SK-N-SH treated with all-trans-retinoic acid at 6 μM for 48 hours (cell line): ENCODE data around the gene UGT1A3.
A peak's percentile ranks its signal among the peaks of the same experiment; 100 is the strongest.

ENCODE experiments used
- ATAC-seq: fragments of 200-7000 bp; cut with Tn5 transposase; 3 replicates; pipeline ENCODE4 v1.9.1; 2020; ENCODE audit warnings: mild to moderate bottlenecking, moderate library complexity
- ARNTL ChIP-seq: fragments of 450-650 bp; formaldehyde crosslinking; IDR thresholded peaks from 2 replicates; pipeline ENCODE4 v1.5.0; 2020; ENCODE audit warnings: low read depth, mild to moderate bottlenecking, moderate library complexity, borderline replicate concordance
- BACH2 ChIP-seq: fragments of 250-450 bp; sonication (Bioruptor Pico); IDR thresholded peaks from 2 replicates; pipeline ENCODE4 v1.9.0; 2021; ENCODE audit warnings: mild to moderate bottlenecking, borderline replicate concordance
- CREB5 ChIP-seq: fragments of 250-450 bp; sonication (Bioruptor Pico); IDR thresholded peaks from 2 replicates; pipeline ENCODE4 v1.5.1; 2020; ENCODE audit warnings: low read depth, mild to moderate bottlenecking, moderate library complexity
- CSDC2 ChIP-seq: fragments of 250-450 bp; sonication (Bioruptor Pico); IDR thresholded peaks from 2 replicates; pipeline ENCODE4 v1.5.0; 2020; ENCODE audit warnings: mild to moderate bottlenecking, moderate library complexity
- ESRRG ChIP-seq: fragments of 250-450 bp; sonication (Bioruptor Pico); IDR thresholded peaks from 2 replicates; pipeline ENCODE4 v1.6.1; 2021; ENCODE audit warnings: mild to moderate bottlenecking
- GLIS3 ChIP-seq: fragments of 250-450 bp; sonication (Bioruptor Pico); IDR thresholded peaks from 2 replicates; pipeline ENCODE4 v1.5.0; 2020; ENCODE audit warnings: mild to moderate bottlenecking, moderate library complexity
- ISL1 ChIP-seq: fragments of 250-450 bp; sonication (Bioruptor Pico); IDR thresholded peaks from 2 replicates; pipeline ENCODE4 v2.1.2; 2022; ENCODE audit warnings: mild to moderate bottlenecking, moderate library complexity
- OSR1 ChIP-seq: fragments of 250-450 bp; sonication (Bioruptor Pico); IDR thresholded peaks from 2 replicates; pipeline ENCODE4 v1.8.0; 2022; ENCODE audit warnings: moderate library complexity, mild to moderate bottlenecking, inconsistent platforms
- PATZ1 ChIP-seq: fragments of 250-450 bp; sonication (Bioruptor Pico); IDR thresholded peaks from 2 replicates; pipeline ENCODE4 v1.8.0; 2020; ENCODE audit warnings: mild to moderate bottlenecking, moderate library complexity, borderline replicate concordance
- PPARA ChIP-seq: fragments of 250-450 bp; sonication (Bioruptor Pico); IDR thresholded peaks from 2 replicates; pipeline ENCODE4 v1.5.0; 2020; ENCODE audit warnings: mild to moderate bottlenecking, borderline replicate concordance
- RARB ChIP-seq: fragments of 250-450 bp; sonication (Bioruptor Pico); IDR thresholded peaks from 2 replicates; pipeline ENCODE4 v1.8.0; 2021; ENCODE audit warnings: mild to moderate bottlenecking, moderate library complexity
- SNAI2 ChIP-seq: fragments of 250-450 bp; sonication (Bioruptor Pico); IDR thresholded peaks from 2 replicates; pipeline ENCODE4 v1.5.0; 2020; ENCODE audit warnings: mild to moderate bottlenecking, moderate library complexity
- TCF4 ChIP-seq: fragments of 250-450 bp; sonication (Bioruptor Pico); IDR thresholded peaks from 2 replicates; pipeline ENCODE4 v1.8.0; 2021; ENCODE audit warnings: mild to moderate bottlenecking, moderate library complexity, borderline replicate concordance
- TOX ChIP-seq: fragments of 250-450 bp; sonication (Bioruptor Pico); IDR thresholded peaks from 2 replicates; pipeline ENCODE4 v1.8.0; 2021; ENCODE audit warnings: mild to moderate bottlenecking, moderate library complexity, borderline replicate concordance
- ZC3H10 ChIP-seq: fragments of 250-450 bp; sonication (Bioruptor Pico); IDR thresholded peaks from 2 replicates; pipeline ENCODE4 v1.5.1; 2021; ENCODE audit warnings: mild to moderate bottlenecking, moderate library complexity
- ZFP3 ChIP-seq: fragments of 250-450 bp; sonication (Bioruptor Pico); IDR thresholded peaks from 2 replicates; pipeline ENCODE4 v1.5.0; 2020; ENCODE audit warnings: mild to moderate bottlenecking, moderate library complexity
- ZFP30 ChIP-seq: fragments of 450-650 bp; formaldehyde crosslinking; IDR thresholded peaks from 2 replicates; pipeline ENCODE4 v1.5.0; 2022; ENCODE audit warnings: mild to moderate bottlenecking, moderate library complexity
- ZNF565 ChIP-seq: fragments of 450-650 bp; formaldehyde crosslinking; conservative IDR thresholded peaks from 2 replicates; pipeline ENCODE4 v1.5.0; 2020; ENCODE audit warnings: low read depth, mild to moderate bottlenecking, moderate library complexity
- ZNF70 ChIP-seq: fragments of 450-650 bp; formaldehyde crosslinking; IDR thresholded peaks from 2 replicates; pipeline ENCODE4 v1.5.0; 2020; ENCODE audit warnings: mild to moderate bottlenecking, moderate library complexity
- ZNF8 ChIP-seq: fragments of 450-650 bp; formaldehyde crosslinking; IDR thresholded peaks from 2 replicates; pipeline ENCODE4 v1.5.0; 2020; ENCODE audit warnings: mild to moderate bottlenecking, moderate library complexity
- TF ChIP-seq, protein P1 (sequence below): fragments of 250-450 bp; sonication (Bioruptor Pico); IDR thresholded peaks from 2 replicates; pipeline ENCODE4 v1.5.0; 2020; ENCODE audit warnings: mild to moderate bottlenecking, moderate library complexity
- TF ChIP-seq, protein P2 (sequence below): fragments of 250-450 bp; sonication (Bioruptor Pico); IDR thresholded peaks from 2 replicates; pipeline ENCODE4 v1.5.1; 2021; ENCODE audit warnings: mild to moderate bottlenecking, moderate library complexity

The UGT1A3 gene

GRCh38 chr2:233686928-233687327 lies 41.9 kb upstream of the UGT1A3 start:
- TF ChIP-seq PPARA (no peak), ZNF70 (CRISPR knock-in tag) (no peak)
- TF ChIP-seq, protein P1, sequence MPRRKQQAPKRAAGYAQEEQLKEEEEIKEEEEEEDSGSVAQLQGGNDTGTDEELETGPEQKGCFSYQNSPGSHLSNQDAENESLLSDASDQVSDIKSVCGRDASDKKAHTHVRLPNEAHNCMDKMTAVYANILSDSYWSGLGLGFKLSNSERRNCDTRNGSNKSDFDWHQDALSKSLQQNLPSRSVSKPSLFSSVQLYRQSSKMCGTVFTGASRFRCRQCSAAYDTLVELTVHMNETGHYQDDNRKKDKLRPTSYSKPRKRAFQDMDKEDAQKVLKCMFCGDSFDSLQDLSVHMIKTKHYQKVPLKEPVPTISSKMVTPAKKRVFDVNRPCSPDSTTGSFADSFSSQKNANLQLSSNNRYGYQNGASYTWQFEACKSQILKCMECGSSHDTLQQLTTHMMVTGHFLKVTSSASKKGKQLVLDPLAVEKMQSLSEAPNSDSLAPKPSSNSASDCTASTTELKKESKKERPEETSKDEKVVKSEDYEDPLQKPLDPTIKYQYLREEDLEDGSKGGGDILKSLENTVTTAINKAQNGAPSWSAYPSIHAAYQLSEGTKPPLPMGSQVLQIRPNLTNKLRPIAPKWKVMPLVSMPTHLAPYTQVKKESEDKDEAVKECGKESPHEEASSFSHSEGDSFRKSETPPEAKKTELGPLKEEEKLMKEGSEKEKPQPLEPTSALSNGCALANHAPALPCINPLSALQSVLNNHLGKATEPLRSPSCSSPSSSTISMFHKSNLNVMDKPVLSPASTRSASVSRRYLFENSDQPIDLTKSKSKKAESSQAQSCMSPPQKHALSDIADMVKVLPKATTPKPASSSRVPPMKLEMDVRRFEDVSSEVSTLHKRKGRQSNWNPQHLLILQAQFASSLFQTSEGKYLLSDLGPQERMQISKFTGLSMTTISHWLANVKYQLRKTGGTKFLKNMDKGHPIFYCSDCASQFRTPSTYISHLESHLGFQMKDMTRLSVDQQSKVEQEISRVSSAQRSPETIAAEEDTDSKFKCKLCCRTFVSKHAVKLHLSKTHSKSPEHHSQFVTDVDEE (CRISPR knock-in tag) = no peak
- ATAC-seq = no peak

DNA sequence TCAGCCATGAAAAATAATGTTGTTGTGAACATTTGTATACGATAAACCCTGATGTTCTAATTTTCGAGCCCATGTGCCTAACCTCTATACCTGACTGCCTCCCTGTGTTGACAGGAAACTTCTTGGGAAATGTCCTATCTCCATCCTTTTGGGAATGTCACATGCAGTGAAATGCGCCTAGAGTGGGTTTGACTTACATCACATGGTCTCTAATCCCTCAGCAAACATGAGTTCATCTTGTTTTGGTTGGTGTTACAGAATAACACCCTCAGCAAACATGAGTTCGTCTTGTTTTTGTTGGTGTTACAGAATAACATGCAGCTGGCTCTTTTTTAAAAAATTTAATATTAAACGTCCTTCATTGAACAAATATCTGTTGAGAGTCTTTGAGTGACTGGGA lies 40.5 kb upstream of the UGT1A3 start:
- TF ChIP-seq CREB5 (CRISPR knock-in tag) (no peak), GLIS3 (CRISPR knock-in tag) (no peak), ZNF8 (no peak), PPARA (no peak), BACH2 (CRISPR knock-in tag) (no peak), CSDC2 (no peak)
- TF ChIP-seq, protein P2, sequence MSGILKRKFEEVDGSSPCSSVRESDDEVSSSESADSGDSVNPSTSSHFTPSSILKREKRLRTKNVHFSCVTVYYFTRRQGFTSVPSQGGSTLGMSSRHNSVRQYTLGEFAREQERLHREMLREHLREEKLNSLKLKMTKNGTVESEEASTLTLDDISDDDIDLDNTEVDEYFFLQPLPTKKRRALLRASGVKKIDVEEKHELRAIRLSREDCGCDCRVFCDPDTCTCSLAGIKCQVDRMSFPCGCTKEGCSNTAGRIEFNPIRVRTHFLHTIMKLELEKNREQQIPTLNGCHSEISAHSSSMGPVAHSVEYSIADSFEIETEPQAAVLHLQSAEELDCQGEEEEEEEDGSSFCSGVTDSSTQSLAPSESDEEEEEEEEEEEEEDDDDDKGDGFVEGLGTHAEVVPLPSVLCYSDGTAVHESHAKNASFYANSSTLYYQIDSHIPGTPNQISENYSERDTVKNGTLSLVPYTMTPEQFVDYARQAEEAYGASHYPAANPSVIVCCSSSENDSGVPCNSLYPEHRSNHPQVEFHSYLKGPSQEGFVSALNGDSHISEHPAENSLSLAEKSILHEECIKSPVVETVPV (CRISPR knock-in tag) = no peak
- ATAC-seq = no peak

GRCh38 chr2:233689031-233689430 lies 39.8 kb upstream of the UGT1A3 start:
- ATAC-seq = no peak
- TF ChIP-seq ZNF70 (CRISPR knock-in tag) (no peak), TCF4 (no peak), ZFP30 (CRISPR knock-in tag) (no peak), ARNTL (no peak)
- TF ChIP-seq, protein P2 (CRISPR knock-in tag) = no peak

- 0 out of 2 replicates have a peak, but pooled peaks have one; percentile 32 for TF ChIP-seq ISL1
- TF ChIP-seq ZNF70 (CRISPR knock-in tag) = no peak
- TF ChIP-seq PPARA = no peak
- no peak for ATAC-seq
Observed at GRCh38 chr2:233689501-233689900, 39.3 kb upstream of the UGT1A3 start.

GRCh38 chr2:233690444-233690843 lies 38.4 kb upstream of the UGT1A3 start:
- TF ChIP-seq BACH2 (CRISPR knock-in tag) = no peak
- TF ChIP-seq PATZ1 (CRISPR knock-in tag) = no peak
- TF ChIP-seq CSDC2 = no peak
- no peak for TF ChIP-seq SNAI2 (CRISPR knock-in tag)
- TF ChIP-seq ISL1 = no peak
- no peak for TF ChIP-seq PPARA
- TF ChIP-seq OSR1 (CRISPR knock-in tag) = no peak
- TF ChIP-seq RARB (CRISPR knock-in tag) = no peak
- TF ChIP-seq ARNTL = no peak
- no peak for TF ChIP-seq ZFP30 (CRISPR knock-in tag)
- TF ChIP-seq ZNF565 = no peak
- TF ChIP-seq ZFP3 (CRISPR knock-in tag) = no peak
- TF ChIP-seq TOX (CRISPR knock-in tag) = no peak
- TF ChIP-seq ZNF70 (CRISPR knock-in tag) = no peak
- TF ChIP-seq ZC3H10 (CRISPR knock-in tag) = no peak
- TF ChIP-seq ZNF8 = no peak
- TF ChIP-seq, protein P1 (CRISPR knock-in tag) = no peak
- TF ChIP-seq ESRRG (CRISPR knock-in tag) = no peak
- TF ChIP-seq TCF4 = no peak
- ATAC-seq = no peak
